Peyer's patch (tissue), 4 donors: ENCODE results near the gene TMTC2.

Experiments
- POLR2A ChIP-seq, 2 donors: fragments of 450-650 bp; IDR thresholded peaks; one replicate each; pipeline ENCODE4 v1.5.1; 2017; ENCODE audit warnings: antibody characterized with exemption in 2 of 2, mild to moderate bottlenecking in 2 of 2, moderate library complexity in 2 of 2
- TF ChIP-seq, protein P1 (sequence below), 6 experiments: fragments of 450-650 bp in 4 of 6; fragments of 200-600 bp in 2 of 6; sonication (generic) in 1 of 6; IDR thresholded peaks; one replicate each; pipeline ENCODE4 v1.5.1; 2017 to 2019; ENCODE audit warnings: antibody characterized with exemption in 6 of 6, mild to moderate bottlenecking in 3 of 6, moderate library complexity in 1 of 6

DNA sequence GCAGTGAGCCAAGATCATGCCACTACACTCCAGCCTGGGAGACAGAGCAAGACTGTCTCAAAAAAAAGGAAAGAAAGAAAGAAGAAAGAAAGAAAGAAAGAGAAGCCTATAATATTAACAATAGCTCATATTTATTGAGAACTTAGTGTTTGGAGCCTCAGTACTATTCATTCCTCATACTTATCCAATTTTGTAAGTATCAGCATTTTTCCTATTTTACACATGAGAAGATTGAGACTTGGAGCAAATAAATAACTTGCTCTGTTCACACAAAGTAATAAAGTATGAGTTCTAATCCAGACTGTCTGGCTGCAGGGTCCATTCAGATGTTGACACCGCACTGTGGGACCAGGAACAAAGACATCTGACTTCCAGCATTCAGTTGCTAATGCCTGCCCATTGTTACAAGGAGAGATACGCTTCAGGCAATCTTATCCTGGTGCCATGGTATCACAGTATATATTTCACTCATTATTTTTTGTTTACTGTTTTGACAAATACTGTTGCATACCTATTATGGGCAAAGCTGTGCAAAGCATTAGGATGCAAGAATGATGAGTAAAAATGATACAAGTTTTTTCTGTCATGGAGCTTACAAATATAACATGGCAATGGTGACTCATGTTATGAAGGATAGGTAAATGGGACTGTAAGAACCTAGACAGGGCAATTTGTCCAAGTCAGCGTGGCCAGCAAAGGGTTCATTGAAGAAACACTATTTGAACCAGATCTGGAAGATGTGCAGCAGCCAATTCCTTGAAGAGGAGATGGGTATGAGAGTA is 21.4 kb upstream of the TMTC2 start:
- TF ChIP-seq POLR2A (IDR thresholded peaks at IDR 0.05) = no peak
- TF ChIP-seq, protein P1, sequence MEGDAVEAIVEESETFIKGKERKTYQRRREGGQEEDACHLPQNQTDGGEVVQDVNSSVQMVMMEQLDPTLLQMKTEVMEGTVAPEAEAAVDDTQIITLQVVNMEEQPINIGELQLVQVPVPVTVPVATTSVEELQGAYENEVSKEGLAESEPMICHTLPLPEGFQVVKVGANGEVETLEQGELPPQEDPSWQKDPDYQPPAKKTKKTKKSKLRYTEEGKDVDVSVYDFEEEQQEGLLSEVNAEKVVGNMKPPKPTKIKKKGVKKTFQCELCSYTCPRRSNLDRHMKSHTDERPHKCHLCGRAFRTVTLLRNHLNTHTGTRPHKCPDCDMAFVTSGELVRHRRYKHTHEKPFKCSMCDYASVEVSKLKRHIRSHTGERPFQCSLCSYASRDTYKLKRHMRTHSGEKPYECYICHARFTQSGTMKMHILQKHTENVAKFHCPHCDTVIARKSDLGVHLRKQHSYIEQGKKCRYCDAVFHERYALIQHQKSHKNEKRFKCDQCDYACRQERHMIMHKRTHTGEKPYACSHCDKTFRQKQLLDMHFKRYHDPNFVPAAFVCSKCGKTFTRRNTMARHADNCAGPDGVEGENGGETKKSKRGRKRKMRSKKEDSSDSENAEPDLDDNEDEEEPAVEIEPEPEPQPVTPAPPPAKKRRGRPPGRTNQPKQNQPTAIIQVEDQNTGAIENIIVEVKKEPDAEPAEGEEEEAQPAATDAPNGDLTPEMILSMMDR (IDR thresholded peaks at IDR 0.05) = no peak
